ENCODE data around the gene HLA-DMA. TPM values are rescaled to one million over a fixed set of nuclear protein-coding genes. Genes with fewer than 3 reads are reported as not detected.
A peak's percentile ranks its signal among the peaks of the same experiment; 100 is the strongest.

Gene HLA-DMA
- total RNA-seq, 2 donors from 2014 or later: 4.9 to 19.0 TPM

DNA sequence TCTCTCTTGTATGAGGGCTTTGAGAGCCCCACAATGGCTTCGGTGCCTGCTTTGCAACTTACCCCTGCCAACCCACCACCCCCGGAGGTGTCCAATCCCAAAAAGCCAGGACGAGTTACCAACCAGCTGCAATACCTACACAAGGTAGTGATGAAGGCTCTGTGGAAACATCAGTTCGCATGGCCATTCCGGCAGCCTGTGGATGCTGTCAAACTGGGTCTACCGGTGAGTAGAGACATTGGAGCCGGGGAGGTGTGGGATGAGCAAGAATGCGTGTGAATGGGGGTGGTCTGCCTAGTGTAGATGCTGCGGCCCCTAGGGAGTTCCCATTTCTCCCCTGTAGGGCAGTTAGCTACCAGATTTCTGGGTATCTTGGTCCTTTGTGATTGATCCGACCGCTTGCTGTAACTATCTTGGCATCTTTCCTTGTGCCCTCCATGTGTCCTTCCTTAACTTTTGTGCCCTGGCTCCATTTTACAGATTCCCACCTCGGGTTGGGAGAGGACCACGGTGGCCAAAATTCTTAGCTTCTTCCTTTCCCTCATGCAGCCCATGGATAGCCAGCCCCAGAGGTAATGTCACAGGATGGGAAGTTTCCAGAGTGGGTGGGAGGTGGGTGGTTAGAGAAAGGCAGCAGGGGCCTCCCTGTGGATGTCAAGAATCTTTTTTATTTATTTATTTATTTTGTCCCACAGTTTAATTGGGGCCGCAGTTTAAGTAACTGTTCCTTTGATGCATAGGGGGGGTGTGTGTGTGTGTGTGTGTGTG is 21.8 kb upstream of the HLA-DMA start:
- no peak for DNase-seq
- TF ChIP-seq, protein P1, sequence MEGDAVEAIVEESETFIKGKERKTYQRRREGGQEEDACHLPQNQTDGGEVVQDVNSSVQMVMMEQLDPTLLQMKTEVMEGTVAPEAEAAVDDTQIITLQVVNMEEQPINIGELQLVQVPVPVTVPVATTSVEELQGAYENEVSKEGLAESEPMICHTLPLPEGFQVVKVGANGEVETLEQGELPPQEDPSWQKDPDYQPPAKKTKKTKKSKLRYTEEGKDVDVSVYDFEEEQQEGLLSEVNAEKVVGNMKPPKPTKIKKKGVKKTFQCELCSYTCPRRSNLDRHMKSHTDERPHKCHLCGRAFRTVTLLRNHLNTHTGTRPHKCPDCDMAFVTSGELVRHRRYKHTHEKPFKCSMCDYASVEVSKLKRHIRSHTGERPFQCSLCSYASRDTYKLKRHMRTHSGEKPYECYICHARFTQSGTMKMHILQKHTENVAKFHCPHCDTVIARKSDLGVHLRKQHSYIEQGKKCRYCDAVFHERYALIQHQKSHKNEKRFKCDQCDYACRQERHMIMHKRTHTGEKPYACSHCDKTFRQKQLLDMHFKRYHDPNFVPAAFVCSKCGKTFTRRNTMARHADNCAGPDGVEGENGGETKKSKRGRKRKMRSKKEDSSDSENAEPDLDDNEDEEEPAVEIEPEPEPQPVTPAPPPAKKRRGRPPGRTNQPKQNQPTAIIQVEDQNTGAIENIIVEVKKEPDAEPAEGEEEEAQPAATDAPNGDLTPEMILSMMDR (conservative IDR thresholded peaks at IDR 0.05): no peak
- Mint-ChIP-seq H3K27ac (peak overlapping the region; percentile 79), H3K4me3 (peak overlapping the region; percentile 98), H3K36me3 (ENCODE audit: low read depth) (peaks cover 83% of the 10 kb centered on the region), H3K4me1 (peaks cover 29% of the 10 kb centered on the region), H3K27me3 (ENCODE audit: insufficient read depth) (no peaks in the 10 kb centered on the region), H3K9me3 (no peaks in the 10 kb centered on the region)
- H3K4me1 ChIP-seq (ENCODE audit: control insufficient read depth, insufficient read depth, low read length): no peaks in the 10 kb centered on the region
- H3K27me3 ChIP-seq (ENCODE audit: control insufficient read depth, insufficient read depth, low read length, poor library complexity, severe bottlenecking): no peaks in the 10 kb centered on the region
- peak overlapping the region; percentile 95 for H3K9ac ChIP-seq (ENCODE audit: extremely low read depth, low read length, poor library complexity, severe bottlenecking)
- no peaks in the 10 kb centered on the region for H3K9me3 ChIP-seq (ENCODE audit: control insufficient read depth, low read length)
- peaks cover 79% of the 10 kb centered on the region for H3K36me3 ChIP-seq (ENCODE audit: control insufficient read depth, insufficient read depth, low read length)
- no peak overlapping the region for H3K27ac ChIP-seq (ENCODE audit: low read depth, low read length)
- H3K4me3 ChIP-seq (ENCODE audit: low read length): peak overlapping the region; percentile 98
- 38 to 52% methylated on average over 4 to 14 of the region's 14 CpGs for WGBS, 2 experiments (ENCODE audit: insufficient coverage in 1 of 2, insufficient read length in 1 of 2)

DNA sequence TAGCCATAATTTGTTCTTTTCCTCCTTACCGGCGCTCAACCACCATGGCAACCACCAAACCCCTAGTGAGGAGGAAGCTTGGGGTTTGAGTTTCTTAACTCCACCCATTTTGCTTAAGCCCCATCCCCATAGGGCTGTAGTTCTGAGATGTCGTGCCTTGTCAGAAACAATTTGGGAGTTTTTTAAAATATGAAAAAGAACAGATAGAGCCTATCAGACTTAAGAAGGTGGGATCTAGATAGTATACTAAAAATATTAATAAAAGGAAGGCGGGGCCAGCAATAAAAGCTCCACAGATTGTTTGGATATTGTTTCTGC is 21.1 kb upstream of the HLA-DMA start:
- Mint-ChIP-seq H3K36me3 (ENCODE audit: low read depth) (peaks cover 75% of the 10 kb centered on the region), H3K9me3 (no peaks in the 10 kb centered on the region), H3K4me3 (peak overlapping the region; percentile 98), H3K4me1 (peaks cover 27% of the 10 kb centered on the region), H3K27ac (peak overlapping the region; percentile 100), H3K27me3 (ENCODE audit: insufficient read depth) (no peaks in the 10 kb centered on the region)
- Histone ChIP-seq H3K4me1 (ENCODE audit: control insufficient read depth, insufficient read depth, low read length) (no peaks in the 10 kb centered on the region), H3K27ac (ENCODE audit: low read depth, low read length) (no peak overlapping the region), H3K36me3 (ENCODE audit: control insufficient read depth, insufficient read depth, low read length) (peaks cover 71% of the 10 kb centered on the region), H3K9me3 (ENCODE audit: control insufficient read depth, low read length) (no peaks in the 10 kb centered on the region), H3K4me3 (ENCODE audit: low read length) (peak overlapping the region; percentile 98), H3K9ac (ENCODE audit: extremely low read depth, low read length, poor library complexity, severe bottlenecking) (peak overlapping the region; percentile 95), H3K27me3 (ENCODE audit: control insufficient read depth, insufficient read depth, low read length, poor library complexity, severe bottlenecking) (no peaks in the 10 kb centered on the region)
- TF ChIP-seq, protein P1 (conservative IDR thresholded peaks at IDR 0.05): no peak
- WGBS, 2 experiments (ENCODE audit: insufficient coverage in 1 of 2, insufficient read length in 1 of 2): 0% methylated on average over 1 to 2 of the region's 4 CpGs
- DNase-seq: no peak

DNA sequence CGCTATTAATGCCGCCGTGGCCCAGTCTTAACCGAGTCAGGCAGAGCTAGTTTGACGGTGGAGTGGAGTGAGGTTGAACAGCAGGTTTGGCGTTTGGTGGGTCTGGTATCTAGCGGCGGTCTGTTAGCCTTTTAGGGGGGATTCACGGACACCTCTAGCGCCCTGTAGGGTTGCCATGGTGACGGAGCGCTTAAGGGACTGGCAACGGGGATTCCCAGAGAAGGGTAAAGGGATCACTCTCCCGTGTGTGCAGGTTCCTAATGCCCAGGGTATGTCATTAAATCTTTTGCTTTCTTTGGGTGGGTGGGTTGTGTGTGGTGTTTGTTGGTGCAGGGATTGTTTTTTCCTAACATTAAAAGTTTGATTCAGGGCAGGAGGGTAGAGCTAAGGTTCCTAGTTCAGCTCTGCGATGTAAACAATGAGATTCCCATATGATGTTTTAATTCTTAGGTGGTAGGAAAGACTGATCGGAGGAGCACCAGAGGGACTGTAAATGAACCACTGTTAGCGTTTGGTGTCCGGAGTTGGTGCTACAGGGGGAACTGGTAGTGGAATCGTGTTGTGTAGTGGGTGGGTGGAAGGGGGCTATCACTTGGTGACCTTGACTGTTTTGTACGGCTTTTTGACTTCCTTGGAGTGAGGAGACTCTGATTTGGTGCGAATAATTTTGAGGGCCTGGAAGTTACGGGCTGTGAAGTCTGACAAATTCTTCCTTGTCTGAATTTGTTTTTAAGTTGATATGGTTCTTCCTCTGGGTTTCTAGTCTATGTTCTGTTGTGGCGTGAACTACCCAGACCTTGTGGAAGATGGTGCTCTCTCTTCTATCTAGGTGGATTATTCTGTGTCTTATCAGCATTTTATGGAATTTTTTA is 20.5 kb upstream of the HLA-DMA start:
- H3K27me3 ChIP-seq (ENCODE audit: control insufficient read depth, insufficient read depth, low read length, poor library complexity, severe bottlenecking): no peaks in the 10 kb centered on the region
- H3K4me1 ChIP-seq (ENCODE audit: control insufficient read depth, insufficient read depth, low read length): no peaks in the 10 kb centered on the region
- peak overlapping the region; percentile 95 for H3K9ac ChIP-seq (ENCODE audit: extremely low read depth, low read length, poor library complexity, severe bottlenecking)
- H3K27me3 Mint-ChIP-seq (ENCODE audit: insufficient read depth): no peaks in the 10 kb centered on the region
- no peaks in the 10 kb centered on the region for H3K9me3 Mint-ChIP-seq
- peaks cover 65% of the 10 kb centered on the region for H3K36me3 ChIP-seq (ENCODE audit: control insufficient read depth, insufficient read depth, low read length)
- H3K4me3 Mint-ChIP-seq: peak overlapping the region; percentile 98
- TF ChIP-seq, protein P1 (conservative IDR thresholded peaks at IDR 0.05): no peak
- peak overlapping the region; percentile 100 for H3K27ac Mint-ChIP-seq
- H3K4me1 Mint-ChIP-seq: peaks cover 24% of the 10 kb centered on the region
- H3K9me3 ChIP-seq (ENCODE audit: control insufficient read depth, low read length): no peaks in the 10 kb centered on the region
- peak overlapping the region; percentile 83 for H3K27ac ChIP-seq (ENCODE audit: low read depth, low read length)
- 1% methylated on average over 8 to 23 of the region's 23 CpGs for WGBS, 2 experiments (ENCODE audit: insufficient coverage in 1 of 2, insufficient read length in 1 of 2)
- DNase-seq: peak; percentile 71
- H3K4me3 ChIP-seq (ENCODE audit: low read length): peak overlapping the region; percentile 98
- peaks cover 69% of the 10 kb centered on the region for H3K36me3 Mint-ChIP-seq (ENCODE audit: low read depth)
